SU-DHL-6 (cell line): ENCODE results near the gene TRPM8.

Experiments used
- H2AFZ ChIP-seq: fragments of 200-600 bp; sonication (generic); 2 replicates; pipeline ENCODE4 v1.6.1; 2014; ENCODE audit warnings: low read depth, mild to moderate bottlenecking, moderate library complexity, mixed read lengths, antibody characterized with exemption, low read length; ENCODE audit not compliant: severe bottlenecking
- H3F3A ChIP-seq: fragments of 200-600 bp; shearing (Covaris generic); 2 replicates; pipeline ENCODE4 v1.6.0; 2016; ENCODE audit warnings: antibody characterized with exemption, mild to moderate bottlenecking; ENCODE audit not compliant: insufficient read depth
- H3K27ac ChIP-seq: fragments of 200-600 bp; sonication (generic); 2 replicates; pipeline ENCODE4 v1.5.1; 2016; ENCODE audit warnings: low read depth, mild to moderate bottlenecking, low read length, moderate library complexity, mixed read lengths
- H3K27me3 ChIP-seq: fragments of 200-600 bp; sonication (generic), shearing (Covaris generic); 2 replicates; pipeline ENCODE4 v1.6.0; 2014; ENCODE audit warnings: mild to moderate bottlenecking, low read length
- H3K36me3 ChIP-seq: fragments of 200-600 bp; sonication (generic); 2 replicates; pipeline ENCODE4 v1.6.1; 2014; ENCODE audit warnings: mild to moderate bottlenecking, low read length, mixed read lengths
- H3K4me2 ChIP-seq: fragments of 300-600, 200-600 bp; shearing (Covaris generic), sonication (generic); 2 replicates; pipeline ENCODE4 v1.6.0; 2014; ENCODE audit warnings: low read length, low read depth, mild to moderate bottlenecking; ENCODE audit not compliant: poor library complexity, severe bottlenecking
- H3K4me3 ChIP-seq: fragments of 200-600 bp; sonication (generic); 2 replicates; pipeline ENCODE4 v1.5.1; 2014; ENCODE audit warnings: antibody characterized with exemption, low read length, mild to moderate bottlenecking, mixed read lengths; ENCODE audit not compliant: insufficient read depth, poor library complexity, severe bottlenecking
- H3K79me2 ChIP-seq: fragments of 200-600 bp; sonication (generic); 2 replicates; pipeline ENCODE4 v1.6.1; 2014; ENCODE audit warnings: mild to moderate bottlenecking, low read length, moderate library complexity; ENCODE audit not compliant: insufficient read depth
- H3K9ac ChIP-seq: fragments of 200-600 bp; sonication (generic); 2 replicates; pipeline ENCODE4 v1.7.0; 2014; ENCODE audit warnings: mild to moderate bottlenecking, low read length
- H3K9me2 ChIP-seq: fragments of 200-600 bp; sonication (generic); replicated peaks from 2 replicates; pipeline ENCODE4 v1.6.1; 2014; ENCODE audit warnings: low read length; ENCODE audit not compliant: insufficient read depth
- H3K9me3 ChIP-seq: fragments of 200-600 bp; sonication (generic); 2 replicates; pipeline ENCODE4 v1.6.1; 2014; ENCODE audit warnings: low read length, mixed read lengths; ENCODE audit not compliant: insufficient read depth
- H4K20me1 ChIP-seq: fragments of 200-600 bp; sonication (generic); 2 replicates; pipeline ENCODE4 v1.6.1; 2014; ENCODE audit warnings: low read depth, mild to moderate bottlenecking, antibody characterized with exemption, low read length, moderate library complexity, mixed read lengths
- CTCF ChIP-seq: fragments of 200-600 bp; sonication (generic); IDR thresholded peaks from one replicate; pipeline ENCODE4 v1.5.1; 2017; ENCODE audit warnings: antibody characterized with exemption, mild to moderate bottlenecking, low read length, moderate library complexity; ENCODE audit not compliant: insufficient read depth, poor library complexity, severe bottlenecking
- EZH2phosphoT487 ChIP-seq: fragments of 200-600 bp; sonication (generic), shearing (Covaris generic); conservative IDR thresholded peaks from 2 replicates; pipeline ENCODE4 v1.6.1; 2018; ENCODE audit warnings: mild to moderate bottlenecking, antibody characterized with exemption, low read length, moderate library complexity, mixed read lengths

Gene TRPM8

DNA sequence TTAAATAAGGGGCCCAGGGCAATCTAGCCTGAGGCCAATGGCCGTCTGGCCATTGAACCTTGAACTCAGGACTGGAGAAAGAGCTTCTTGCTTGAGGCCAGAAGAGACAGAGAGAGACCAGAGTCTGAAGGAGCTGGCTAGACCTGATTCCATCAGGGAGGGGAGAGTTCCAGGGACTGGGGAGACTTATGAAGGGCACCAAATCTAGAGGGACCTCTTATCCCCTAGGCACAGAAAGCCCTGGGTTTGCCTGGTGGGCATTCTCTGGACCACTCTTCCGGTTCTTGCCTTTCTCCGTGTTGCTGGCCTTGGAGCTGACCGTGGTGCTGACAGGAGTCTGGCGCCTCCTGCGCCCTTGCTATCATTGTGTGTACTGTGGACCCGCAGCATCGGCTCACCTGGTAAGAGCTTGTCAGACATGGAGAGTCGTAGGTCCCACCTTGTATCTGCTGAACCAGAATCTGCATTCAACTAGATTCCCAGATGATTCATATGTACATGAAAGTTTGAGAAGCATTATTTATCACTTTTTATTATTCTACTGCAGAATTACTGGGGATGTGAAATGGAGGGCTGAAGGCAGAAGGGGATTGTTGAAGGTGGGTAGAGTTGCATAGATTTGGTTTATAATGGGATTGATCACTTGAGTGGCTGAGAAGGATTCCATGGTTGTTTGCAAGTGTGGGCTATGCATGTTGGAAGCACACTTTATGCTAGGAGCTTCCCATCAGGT, 4.3 kb upstream of the TRPM8 start:
- H3K27me3 ChIP-seq, result no peaks in the 10 kb centered on the region
- no peak overlapping the region for H2AFZ ChIP-seq
- H3K9me3 ChIP-seq, result no peaks in the 10 kb centered on the region
- H3K36me3 ChIP-seq, result no peaks in the 10 kb centered on the region
- H4K20me1 ChIP-seq, result no peaks in the 10 kb centered on the region
- no peak overlapping the region for H3K9ac ChIP-seq
- H3K9me2 ChIP-seq, result no peaks in the 10 kb centered on the region
- no peaks in the 10 kb centered on the region for H3F3A ChIP-seq
- no peak overlapping the region for H3K27ac ChIP-seq
- TF ChIP-seq CTCF, result no peak
- TF ChIP-seq EZH2phosphoT487, result no peak
- H3K79me2 ChIP-seq, result no peaks in the 10 kb centered on the region
- no peak overlapping the region for H3K4me2 ChIP-seq
- H3K4me3 ChIP-seq, result no peak overlapping the region

- Histone ChIP-seq H3K4me3 (no peak overlapping the region), H3K27ac (no peak overlapping the region), H3F3A (no peaks in the 10 kb centered on the region), H4K20me1 (no peaks in the 10 kb centered on the region), H3K4me2 (no peak overlapping the region), H3K9me3 (no peaks in the 10 kb centered on the region), H3K79me2 (no peaks in the 10 kb centered on the region), H3K9ac (no peak overlapping the region), H2AFZ (no peak overlapping the region), H3K9me2 (no peaks in the 10 kb centered on the region), H3K27me3 (no peaks in the 10 kb centered on the region), H3K36me3 (no peaks in the 10 kb centered on the region)
- TF ChIP-seq EZH2phosphoT487 (no peak), CTCF (no peak)
Observed at GRCh38 chr2:233915128-233915527, 2.0 kb upstream of the TRPM8 start.

GRCh38 chr2:233919319-233919718, 2.1 kb downstream of the TRPM8 start:
- H3K4me3 ChIP-seq, result no peak overlapping the region
- TF ChIP-seq EZH2phosphoT487 (no peak), CTCF (no peak)
- no peaks in the 10 kb centered on the region for H3F3A ChIP-seq
- H3K27ac ChIP-seq, result no peak overlapping the region
- H3K4me2 ChIP-seq, result no peak overlapping the region
- no peaks in the 10 kb centered on the region for H4K20me1 ChIP-seq
- H3K9me2 ChIP-seq, result no peaks in the 10 kb centered on the region
- H3K9me3 ChIP-seq, result no peaks in the 10 kb centered on the region
- no peak overlapping the region for H2AFZ ChIP-seq
- H3K27me3 ChIP-seq, result no peaks in the 10 kb centered on the region
- H3K79me2 ChIP-seq, result no peaks in the 10 kb centered on the region
- H3K9ac ChIP-seq, result no peak overlapping the region
- H3K36me3 ChIP-seq, result no peaks in the 10 kb centered on the region
